Type B pancreatic cell (in vitro differentiated cells): ENCODE measurements around the gene TLE1. TPM values are rescaled to one million over a fixed set of nuclear protein-coding genes. Genes with fewer than 3 reads are reported as not detected.

Experiments used
- DNase-seq: peaks from one replicate; pipeline ENCODE4 v3.0.0; 2021; ENCODE audit warnings: mixed read lengths; ENCODE audit not compliant: unreplicated experiment; ENCODE audit errors: extremely low spot score
- H3K27ac Mint-ChIP-seq: 2 replicates; pipeline ENCODE4 v1.8.0; 2021; ENCODE audit warnings: mild to moderate bottlenecking, mixed read lengths
- H3K27me3 Mint-ChIP-seq: 2 replicates; pipeline ENCODE4 v1.8.0; 2021; ENCODE audit warnings: mixed read lengths
- H3K36me3 Mint-ChIP-seq: 2 replicates; pipeline ENCODE4 v1.8.0; 2021; ENCODE audit warnings: mixed read lengths
- H3K4me1 Mint-ChIP-seq: one replicate; pipeline ENCODE4 v1.8.0; 2021; ENCODE audit warnings: mixed read lengths; ENCODE audit not compliant: unreplicated experiment
- H3K4me3 Mint-ChIP-seq: 2 replicates; pipeline ENCODE4 v1.8.0; 2021; ENCODE audit warnings: mild to moderate bottlenecking, mixed read lengths
- H3K9me3 Mint-ChIP-seq: 2 replicates; pipeline ENCODE4 v1.8.0; 2021; ENCODE audit warnings: mixed read lengths
- CTCF ChIP-seq: fragments of 200-600 bp; sonication (generic); conservative IDR thresholded peaks from 2 replicates; pipeline ENCODE4 v1.5.0; 2021; ENCODE audit warnings: antibody characterized with exemption, mild to moderate bottlenecking
- total RNA-seq: library from RNA; stranded (reverse); gene quantifications from 2 replicates; pipeline ENCODE4 v1.2.1, GENCODE V29; 2021; ENCODE audit warnings: low replicate concordance

TLE1 gene
- total RNA-seq, 1 donor from 2014 or later: 99.6 TPM

DNA sequence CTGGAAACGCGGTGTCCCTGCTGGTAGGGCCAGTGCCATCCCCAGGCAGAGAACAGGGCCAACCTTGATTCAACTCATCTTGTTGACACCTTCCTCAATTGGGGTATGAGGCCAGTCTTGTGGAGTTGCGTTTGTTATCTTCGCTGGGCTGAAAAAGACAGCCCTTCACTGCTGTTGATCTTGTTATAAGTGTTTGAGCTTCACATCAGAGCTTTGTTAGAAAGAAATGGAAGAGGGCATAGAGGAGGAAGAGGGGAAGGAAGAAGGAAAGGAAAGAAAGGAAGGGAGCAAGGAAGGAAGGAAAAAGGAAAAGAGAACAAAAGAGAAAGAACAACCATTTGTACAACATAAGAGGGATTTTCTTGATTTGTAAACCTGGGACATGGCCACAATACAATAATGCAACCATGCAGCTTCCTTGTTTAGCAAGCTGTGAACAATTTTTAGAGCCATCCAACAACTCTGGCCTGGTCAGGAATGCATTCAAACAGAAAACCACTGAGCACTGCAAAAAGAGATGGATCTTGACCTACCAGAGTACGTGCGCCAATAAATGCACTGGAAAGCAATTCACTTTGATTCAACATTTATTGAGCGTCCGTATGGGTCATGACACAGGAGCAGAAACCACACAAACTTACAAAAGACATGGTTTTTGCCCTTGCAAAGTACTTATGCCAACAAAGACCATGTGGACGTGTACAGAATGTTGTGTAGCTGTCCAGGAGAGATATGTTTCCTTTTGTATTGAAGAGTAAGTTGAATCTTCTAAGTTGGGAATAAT is 152.9 kb downstream of the TLE1 start:
- H3K4me1 Mint-ChIP-seq: peaks cover 16% of the 10 kb centered on the region
- no peak for TF ChIP-seq CTCF
- DNase-seq: no peak
- no peak overlapping the region for H3K27ac Mint-ChIP-seq
- H3K27me3 Mint-ChIP-seq: peaks cover 19% of the 10 kb centered on the region
- no peak overlapping the region for H3K4me3 Mint-ChIP-seq
- H3K9me3 Mint-ChIP-seq: no peaks in the 10 kb centered on the region
- H3K36me3 Mint-ChIP-seq: no peaks in the 10 kb centered on the region

DNA sequence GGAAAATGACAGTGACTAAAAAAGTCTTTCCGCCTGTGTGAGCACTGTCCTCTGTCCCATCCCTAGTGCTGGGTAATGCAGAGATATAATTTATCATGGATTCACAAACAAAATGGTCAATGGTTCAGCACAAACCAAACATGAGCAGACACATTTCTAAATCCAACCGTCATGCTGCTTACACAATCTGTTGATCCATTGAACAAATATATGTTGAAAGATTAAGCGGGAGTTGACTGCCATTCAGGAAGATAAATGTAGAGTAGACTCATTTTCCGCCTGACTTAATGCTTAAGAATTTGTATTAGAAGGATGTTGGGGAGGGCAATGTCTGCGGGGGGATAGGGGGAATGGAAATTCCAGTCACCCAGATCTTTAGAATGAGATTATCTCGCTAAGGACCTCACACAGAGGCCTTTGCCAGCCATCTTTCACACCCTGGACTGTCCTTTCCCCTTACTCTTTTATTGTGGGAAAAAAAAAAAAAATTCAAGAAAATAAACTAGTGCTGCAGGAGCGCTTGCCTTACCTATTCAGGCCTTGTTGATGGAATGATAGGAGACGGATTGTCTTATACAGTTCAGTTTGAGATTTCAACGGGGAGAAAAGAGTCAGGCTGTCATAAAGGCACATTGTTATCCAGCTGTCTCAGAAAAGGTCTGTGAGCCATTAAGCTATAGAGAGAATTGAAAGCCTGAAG is 153.7 kb downstream of the TLE1 start:
- no peaks in the 10 kb centered on the region for H3K9me3 Mint-ChIP-seq
- no peak for DNase-seq
- no peak overlapping the region for H3K27ac Mint-ChIP-seq
- no peaks in the 10 kb centered on the region for H3K36me3 Mint-ChIP-seq
- H3K27me3 Mint-ChIP-seq: peaks cover 26% of the 10 kb centered on the region
- TF ChIP-seq CTCF: no peak
- peaks cover 16% of the 10 kb centered on the region for H3K4me1 Mint-ChIP-seq
- no peak overlapping the region for H3K4me3 Mint-ChIP-seq

- no peak overlapping the region for H3K27ac Mint-ChIP-seq
- H3K27me3 Mint-ChIP-seq: peaks cover 31% of the 10 kb centered on the region
- H3K4me1 Mint-ChIP-seq: peaks cover 18% of the 10 kb centered on the region
- no peak overlapping the region for H3K4me3 Mint-ChIP-seq
- DNase-seq: no peak
- H3K36me3 Mint-ChIP-seq: no peaks in the 10 kb centered on the region
- TF ChIP-seq CTCF: no peak
- H3K9me3 Mint-ChIP-seq: no peaks in the 10 kb centered on the region
Observed at GRCh38 chr9:81534138-81534875, 155.0 kb downstream of the TLE1 start.

Other genes starting within 250 kb of the TLE1 start
- gene SPATA31D4, start 238.9 kb upstream of the TLE1 start, total RNA-seq: not detected in 2 replicates